SH-SY5Y (cell line): ENCODE data around the gene CABLES1.

ENCODE experiments used
- GATA2 ChIP-seq: IDR thresholded peaks from 2 replicates; pipeline ENCODE4 v1.6.1; 2011; ENCODE audit warnings: mild to moderate bottlenecking, low read depth, low read length
- GATA3 ChIP-seq: IDR thresholded peaks from 2 replicates; pipeline ENCODE4 v1.6.1; 2011; ENCODE audit warnings: low read depth, mild to moderate bottlenecking, low read length, moderate library complexity

Gene CABLES1

DNA sequence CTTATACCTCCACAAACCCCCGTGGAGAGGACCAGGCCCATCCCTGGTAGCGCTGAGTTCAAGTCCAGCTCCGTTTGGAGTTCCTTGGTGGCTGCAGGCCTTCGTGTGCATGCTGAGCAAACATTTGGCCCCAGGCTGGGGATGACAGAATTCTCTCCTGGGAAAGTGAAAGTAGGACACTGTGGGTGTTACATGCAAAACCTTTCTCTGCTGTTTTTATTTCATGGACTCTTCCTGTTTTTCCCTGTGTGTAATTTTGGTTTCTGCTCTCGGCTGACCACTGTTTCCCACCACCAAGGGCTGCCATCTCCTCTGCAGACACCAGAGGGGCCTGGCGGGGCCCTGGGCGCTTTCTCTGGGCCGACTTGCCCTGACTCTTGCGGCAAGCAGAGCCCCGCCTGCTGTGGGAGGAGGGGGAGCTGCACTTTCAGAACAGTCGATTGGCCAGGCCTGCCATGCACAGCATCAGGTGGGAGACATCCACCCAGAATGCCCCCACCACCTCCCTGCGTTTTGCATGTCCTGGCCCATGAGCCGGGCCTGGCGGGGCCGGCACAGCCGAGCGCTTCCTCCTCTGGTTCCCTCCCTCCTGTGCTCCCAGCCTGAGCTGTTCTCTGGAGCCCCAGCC, 102.4 kb downstream of the CABLES1 start:
- TF ChIP-seq GATA2 = no peak
- TF ChIP-seq GATA3 = no peak

DNA sequence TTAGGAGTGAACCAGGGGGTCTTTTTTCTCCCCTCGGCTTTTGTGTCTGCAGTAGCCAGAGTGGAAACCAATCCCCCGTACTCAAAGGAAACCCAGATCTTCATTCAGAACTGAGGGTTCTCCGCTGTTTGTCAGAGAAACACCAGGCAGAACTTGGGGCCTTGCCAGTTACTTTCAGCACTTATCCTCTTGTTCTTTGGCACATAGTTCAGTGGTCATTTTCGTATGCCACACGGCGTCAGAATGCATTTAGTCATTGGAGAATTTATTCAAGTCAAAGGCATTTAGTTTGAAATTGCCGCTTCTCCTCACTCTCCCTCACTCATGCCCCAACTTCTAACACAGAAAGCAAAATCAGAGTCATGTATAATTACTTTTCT, 102.9 kb downstream of the CABLES1 start:
- TF ChIP-seq GATA2 (no peak), GATA3 (no peak)

DNA sequence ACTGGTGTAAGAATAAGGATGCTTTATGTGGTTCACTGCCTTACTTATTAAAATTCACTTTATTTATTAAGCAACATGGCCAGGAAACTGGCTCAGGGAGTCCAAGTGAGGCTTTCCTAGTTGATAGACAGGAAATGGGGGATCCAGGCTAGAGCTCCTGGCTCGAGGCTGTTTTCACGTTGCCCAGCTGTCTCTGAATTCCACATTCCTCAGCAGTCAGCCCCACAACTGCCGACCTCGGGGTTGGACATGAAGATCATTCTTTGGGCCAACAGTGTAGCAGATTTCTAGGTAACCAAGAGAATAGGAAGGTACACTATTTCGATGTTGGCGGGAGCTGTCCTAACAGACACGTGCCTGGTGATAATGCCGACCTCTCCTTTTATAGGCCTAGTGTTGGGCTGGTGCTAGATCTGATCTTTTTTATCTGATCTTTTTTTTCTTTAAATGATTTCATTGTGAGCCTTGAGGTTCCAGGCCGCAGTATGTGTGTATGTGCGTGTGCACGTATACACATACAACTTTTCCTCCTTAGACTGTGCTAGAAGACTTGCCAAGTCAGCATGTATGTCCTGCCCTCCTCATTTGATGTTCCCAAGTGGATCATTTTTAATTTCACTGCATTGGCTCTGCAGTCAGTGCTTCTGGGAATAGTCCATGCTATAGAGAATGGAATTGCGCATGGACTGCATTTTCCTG, 103.5 kb downstream of the CABLES1 start:
- TF ChIP-seq GATA3 = no peak
- no peak for TF ChIP-seq GATA2

DNA sequence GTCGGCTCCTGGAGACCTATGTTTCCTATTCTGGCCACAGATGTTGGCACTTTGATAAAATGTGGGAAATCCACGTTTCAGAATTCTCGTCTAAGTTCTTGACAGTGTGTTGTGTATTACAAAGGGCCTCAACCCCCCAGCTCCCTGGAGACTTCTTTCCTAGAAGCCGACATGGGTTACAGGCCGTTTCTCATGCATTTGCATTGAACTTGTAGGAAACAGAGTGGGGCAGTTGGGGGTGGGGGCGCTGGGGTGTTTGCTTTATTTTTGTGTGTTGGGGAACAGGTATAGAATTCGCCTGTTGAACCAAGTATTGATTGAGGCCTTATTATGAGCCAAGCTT, 104.0 kb downstream of the CABLES1 start:
- no peak for TF ChIP-seq GATA3
- no peak for TF ChIP-seq GATA2

DNA sequence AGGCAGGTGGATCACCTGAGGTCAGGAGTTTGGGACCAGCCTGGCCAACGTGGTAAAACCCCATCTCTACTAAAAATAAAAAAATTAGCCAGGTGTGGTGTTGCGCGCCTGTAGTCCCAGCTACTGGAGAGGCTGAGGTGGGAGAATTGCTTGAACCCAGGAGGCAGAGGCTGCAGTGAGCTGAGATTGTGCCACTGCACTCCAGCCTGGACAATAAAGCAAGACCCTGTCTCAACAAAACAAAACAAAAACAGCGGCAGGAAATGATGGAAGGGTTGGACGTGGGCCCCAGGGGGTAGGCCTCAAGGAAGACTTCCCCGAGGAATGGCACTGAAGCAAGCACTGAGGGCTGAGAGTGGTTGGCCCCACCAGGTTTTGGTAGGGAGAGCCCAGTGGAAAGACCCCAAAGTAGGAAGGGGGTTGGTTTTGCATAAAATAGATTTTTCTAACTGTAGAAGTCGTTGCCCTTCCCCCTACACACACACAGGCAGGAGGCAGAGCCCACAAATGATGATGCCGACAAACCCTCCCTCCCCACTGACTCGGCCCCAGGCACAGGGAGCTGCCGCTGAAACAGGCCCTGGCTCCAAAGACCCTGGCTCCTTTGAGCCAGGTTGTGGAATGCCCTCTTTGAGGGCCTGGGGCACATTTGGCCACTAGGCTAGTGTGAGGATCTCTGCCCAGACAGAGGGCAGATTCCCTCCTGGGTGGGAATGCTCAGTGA, 104.8 kb downstream of the CABLES1 start:
- TF ChIP-seq GATA3 (no peak), GATA2 (no peak)

DNA sequence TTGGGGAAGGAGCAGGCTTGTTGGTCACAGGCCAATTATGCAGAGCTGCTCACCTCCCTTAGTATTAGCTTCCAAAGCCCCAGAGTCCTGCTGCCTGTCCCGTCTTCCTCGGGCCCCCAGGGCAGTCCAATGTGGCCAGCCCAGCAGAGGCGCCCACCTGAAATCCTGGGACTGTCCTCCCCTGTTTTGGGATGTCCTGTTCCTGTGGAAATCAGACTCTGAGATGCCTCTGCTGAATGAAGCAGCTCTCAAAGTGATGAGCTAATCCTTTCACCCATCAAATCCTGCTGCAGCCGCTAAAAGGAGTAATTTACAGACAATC, 105.3 kb downstream of the CABLES1 start:
- TF ChIP-seq GATA3 (no peak), GATA2 (no peak)

DNA sequence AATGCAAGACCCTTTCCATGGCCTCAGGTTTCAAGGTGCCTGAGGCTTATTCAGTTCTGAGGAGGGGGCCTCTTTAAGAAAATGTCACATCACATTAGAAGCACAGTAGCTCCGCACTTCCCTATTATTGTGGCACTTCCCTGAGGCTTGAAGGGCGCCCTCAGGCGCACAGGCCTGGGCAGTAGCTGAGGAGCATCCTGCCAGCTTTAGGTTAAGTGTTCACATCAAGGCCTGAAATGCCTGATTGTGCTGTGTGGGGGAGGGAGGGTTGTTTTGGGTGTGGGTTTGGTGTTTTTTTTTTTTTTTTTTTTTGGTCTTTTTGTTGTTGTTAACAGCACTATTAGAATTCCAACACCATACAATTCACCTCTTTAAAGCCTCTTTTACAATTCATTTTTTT, 107.9 kb downstream of the CABLES1 start:
- no peak for TF ChIP-seq GATA3
- TF ChIP-seq GATA2 = no peak

DNA sequence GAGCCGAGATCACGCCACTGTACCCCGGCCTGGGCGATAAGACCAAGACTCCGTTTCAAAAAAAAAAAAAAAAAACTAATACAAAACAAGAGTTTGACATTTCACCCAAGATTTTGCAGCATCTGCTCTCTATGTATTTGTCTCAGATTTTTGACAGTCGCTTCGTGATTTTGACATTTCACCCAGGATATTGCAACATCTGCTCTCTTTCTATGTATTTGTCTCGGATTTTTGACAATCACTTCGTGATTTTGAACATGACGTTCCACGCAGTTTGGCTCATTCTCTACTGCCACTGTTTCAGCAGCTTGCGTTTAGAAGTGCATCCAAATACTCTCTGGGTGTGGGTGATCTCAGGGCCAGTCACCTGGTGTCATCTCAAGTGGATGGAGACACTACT, 108.5 kb downstream of the CABLES1 start:
- TF ChIP-seq GATA3 (no peak), GATA2 (no peak)

DNA sequence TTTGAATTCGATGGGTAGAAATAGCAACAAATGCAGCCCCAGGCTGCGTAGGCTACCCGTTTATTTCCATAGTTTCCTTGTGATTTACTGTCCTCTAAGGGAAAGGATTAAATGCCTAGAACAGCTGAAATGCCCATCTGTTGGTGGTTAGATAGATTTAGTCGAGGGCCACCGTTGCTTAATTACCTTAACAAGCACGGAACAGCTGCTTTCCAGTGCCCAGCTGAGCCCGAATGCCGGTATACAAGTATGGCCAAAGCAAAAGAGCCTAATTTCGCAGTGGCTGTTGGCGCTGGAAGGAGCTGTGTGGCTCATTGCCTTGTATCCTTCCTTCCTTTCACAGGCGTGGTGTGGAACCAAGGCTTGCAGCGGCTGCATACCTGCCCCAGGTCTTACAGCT, 109.1 kb downstream of the CABLES1 start:
- TF ChIP-seq GATA3 (no peak), GATA2 (no peak)

DNA sequence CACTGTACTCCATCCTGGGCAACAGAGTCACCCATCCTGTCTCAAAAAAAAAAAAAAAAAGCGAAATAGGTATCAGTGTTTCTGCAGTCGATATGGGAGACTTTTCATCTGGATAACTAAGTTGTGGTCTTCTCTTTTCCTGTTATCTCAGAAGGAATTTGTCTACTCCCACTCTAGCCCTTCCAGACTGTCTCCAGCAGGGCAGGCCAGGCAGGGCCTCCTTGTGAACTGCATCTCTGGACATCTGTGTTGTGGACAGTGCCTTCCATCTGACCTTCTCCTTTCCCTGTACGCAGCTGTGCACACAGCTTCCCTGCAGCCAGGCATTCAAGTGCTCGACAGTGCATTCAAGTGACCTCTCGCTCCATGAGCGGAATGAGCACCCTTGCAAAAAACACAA, 110.2 kb downstream of the CABLES1 start:
- no peak for TF ChIP-seq GATA3
- no peak for TF ChIP-seq GATA2

DNA sequence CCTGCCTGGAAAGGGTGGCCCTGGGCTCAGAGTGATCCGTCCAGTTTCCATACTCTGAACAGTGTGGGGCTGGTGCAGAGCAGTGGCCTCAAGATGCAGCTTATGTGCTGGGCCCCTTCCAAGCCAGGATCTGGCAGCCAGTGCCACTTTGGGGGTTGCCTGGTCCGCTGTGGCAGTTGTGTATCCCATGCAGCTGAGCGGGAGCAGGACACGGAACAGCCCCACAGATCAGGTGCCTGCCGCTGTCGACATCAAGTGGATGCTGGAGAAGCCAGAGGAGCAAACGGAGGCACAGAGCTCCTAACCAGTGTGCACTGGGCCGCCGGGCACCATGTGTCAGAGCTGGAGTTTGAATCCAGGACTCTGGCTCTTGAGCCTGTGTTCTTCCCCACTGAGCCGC, 112.0 kb downstream of the CABLES1 start:
- TF ChIP-seq GATA3 = no peak
- TF ChIP-seq GATA2 = no peak

DNA sequence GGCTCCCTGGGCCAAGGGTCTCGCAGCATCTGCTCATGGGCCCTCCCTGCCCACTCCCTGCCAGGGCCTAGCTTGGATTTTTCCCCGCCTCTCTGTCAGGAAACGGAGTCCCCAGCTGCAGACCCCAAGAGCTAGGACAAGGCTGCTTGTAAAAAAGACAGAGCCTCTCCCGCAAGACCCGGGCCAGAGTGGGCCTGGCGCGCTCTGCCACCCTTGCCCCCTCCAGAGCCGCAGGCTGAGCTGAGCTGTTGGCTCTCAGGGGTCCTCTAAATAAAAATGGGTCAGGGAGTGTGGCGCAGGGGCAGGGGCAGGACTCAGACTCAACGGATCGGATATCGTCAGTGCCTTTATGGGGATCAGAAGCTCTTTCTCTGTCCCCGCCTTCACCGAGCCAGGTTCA, 112.6 kb downstream of the CABLES1 start:
- no peak for TF ChIP-seq GATA3
- no peak for TF ChIP-seq GATA2

DNA sequence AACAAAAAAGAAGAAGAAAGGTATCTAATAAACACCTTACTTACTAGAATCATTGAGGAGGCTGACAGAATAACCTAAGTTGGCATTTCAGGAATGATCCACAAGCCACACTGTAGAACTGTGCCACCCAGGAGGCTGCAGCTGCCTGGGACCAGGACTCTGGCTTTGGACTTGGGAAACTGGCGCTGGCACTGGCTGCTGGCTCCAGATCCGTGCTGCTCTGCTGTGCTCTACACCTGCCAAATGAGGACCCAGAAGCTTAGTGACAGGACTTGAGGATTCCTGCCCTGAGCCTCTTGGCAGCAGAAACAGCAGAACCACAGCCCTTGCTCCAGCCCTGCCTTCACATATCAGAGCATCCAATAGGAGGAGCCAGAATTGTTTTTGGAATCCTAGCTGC, 113.5 kb downstream of the CABLES1 start:
- TF ChIP-seq GATA3 (no peak), GATA2 (no peak)

DNA sequence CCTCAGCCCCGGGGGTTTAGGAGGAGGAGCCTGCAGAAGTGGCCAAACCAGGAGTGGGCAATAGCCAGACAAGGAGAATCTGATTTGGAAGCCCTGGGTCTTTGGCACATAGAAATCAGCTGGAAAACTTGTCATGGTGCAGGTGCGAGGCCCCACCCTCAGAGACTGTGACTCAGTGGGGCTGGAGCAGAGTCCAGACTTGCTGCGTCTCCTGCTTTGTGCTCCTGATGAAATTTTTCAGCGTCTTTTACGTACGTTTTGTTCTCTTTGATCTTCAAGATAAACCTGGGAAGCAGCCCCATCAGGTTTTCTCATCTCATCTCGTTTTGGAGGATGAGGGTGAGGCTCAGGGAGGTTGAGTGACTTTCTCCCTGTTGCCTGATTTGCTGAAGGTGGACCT, 114.1 kb downstream of the CABLES1 start:
- TF ChIP-seq GATA3 (no peak), GATA2 (no peak)

DNA sequence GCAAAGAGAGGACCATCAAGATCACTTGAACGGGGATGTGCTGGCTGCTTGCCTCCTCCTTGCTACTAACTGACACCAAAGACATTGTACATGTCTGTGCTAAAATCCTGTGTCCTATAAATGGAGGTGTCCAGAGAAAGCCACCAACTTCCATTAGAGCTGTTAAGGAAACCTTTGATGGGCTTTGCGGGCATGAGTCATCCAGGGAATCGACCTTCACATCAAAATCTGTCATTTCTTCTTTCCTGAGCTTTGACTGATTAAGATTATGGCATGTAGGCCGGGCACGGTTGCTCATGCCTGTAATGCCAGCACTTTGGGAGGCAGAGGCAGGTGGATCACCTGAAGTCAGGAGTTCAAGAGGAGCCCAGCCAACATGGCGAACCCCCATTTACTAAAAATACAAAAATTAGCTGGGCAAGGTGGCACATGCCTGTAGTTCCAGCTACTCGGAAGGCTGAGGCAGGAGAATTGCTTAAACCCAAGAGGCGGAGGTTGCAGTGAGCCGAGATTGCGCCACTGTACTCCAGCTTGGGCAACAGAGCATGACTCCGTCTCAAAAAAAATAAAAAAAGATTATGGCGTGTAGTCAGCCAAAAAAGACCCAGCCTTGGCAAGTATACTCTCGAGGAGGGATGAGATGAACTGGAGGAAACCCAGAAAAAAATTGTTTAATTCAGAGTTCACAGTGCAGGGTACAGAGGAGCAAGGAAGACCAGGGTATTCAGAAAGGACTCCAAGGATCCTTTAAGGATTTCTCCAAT, 115.8 kb downstream of the CABLES1 start:
- TF ChIP-seq GATA2 (no peak), GATA3 (no peak)

DNA sequence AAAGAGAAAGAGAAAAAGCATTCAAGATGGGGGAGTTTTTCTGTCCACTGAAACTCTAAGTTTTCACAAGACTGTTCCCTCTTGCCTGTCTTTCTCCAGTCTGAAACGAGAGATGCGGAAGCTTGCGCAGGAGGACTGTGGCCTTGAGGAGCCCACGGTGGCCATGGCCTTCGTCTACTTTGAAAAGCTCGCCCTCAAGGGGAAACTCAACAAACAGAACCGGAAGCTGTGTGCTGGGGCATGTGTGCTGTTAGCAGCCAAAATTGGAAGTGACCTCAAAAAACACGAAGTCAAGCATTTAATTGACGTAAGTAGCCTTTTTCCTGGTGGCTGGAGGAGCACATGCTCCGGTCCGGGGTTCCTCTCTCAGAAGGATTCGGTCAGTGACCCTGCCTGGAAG, 118.3 kb downstream of the CABLES1 start:
- TF ChIP-seq GATA2 (no peak), GATA3 (no peak)
